Stomach (tissue), 4 donors: Measurements from ENCODE around the gene WNT3.

ENCODE experiments used
- CTCF ChIP-seq, 7 experiments: fragments of 450-650 bp in 4 of 7; fragments of 200-600 bp in 3 of 7; sonication (generic) in 3 of 7; IDR thresholded peaks; one replicate each; pipeline ENCODE4 v1.5.1; 2016 to 2019; ENCODE audit warnings: antibody characterized with exemption in 7 of 7, control low read depth in 2 of 7, mild to moderate bottlenecking in 1 of 7
- POLR2AphosphoS5 ChIP-seq, 3 donors: sonication (generic); formaldehyde crosslinking; IDR thresholded peaks; one replicate each; pipeline ENCODE4 v1.6.1; 2016; ENCODE audit warnings: antibody characterized with exemption in 3 of 3

GRCh38 chr17:46793541-46793940 is 25.0 kb downstream of the WNT3 start:
- no peak for TF ChIP-seq CTCF (IDR thresholded peaks at IDR 0.05)
- TF ChIP-seq POLR2AphosphoS5 (IDR thresholded peaks at IDR 0.05) = no peak
